ENCODE data around the gene ARHGAP29. TPM values are rescaled to one million over a fixed set of nuclear protein-coding genes. Genes with fewer than 3 reads are reported as not detected.

The ARHGAP29 gene
- total and polyA plus RNA-seq, 2 of the 8 experiments (the other 6 are each of a cell fraction or from before 2014, with no cell fraction given), result 0.57 to 3.2 TPM

DNA sequence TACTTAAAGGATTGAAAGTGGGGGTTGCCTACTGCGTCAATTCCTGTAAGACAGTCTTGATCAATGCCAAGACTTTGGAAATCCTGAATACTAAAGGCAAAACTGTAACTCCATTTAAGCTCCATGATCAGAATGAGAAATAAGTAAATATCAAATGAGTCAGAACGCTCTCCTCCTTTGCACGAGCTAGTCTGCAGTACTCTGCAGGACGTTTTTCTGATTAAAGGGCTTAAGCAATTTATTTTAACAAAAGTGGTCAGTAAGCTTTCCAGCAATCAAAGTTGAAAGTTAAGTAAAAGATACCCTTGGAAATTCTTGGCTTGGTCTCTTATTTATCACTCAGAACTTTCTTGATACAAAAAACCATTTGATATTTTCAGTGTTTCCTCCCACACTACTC, 35.7 kb upstream of the ARHGAP29 start:
- POLR2A ChIA-PET (ENCODE audit: partially characterized antibody), result no interaction called here
- TF ChIP-seq SIN3A (conservative IDR thresholded peaks at IDR 0.05 in 1 of 2, IDR thresholded peaks at IDR 0.05 in 1 of 2; ENCODE audit: low read depth in 1 of 2, low read length in 2 of 2) (no peak), CEBPB (IDR thresholded peaks at IDR 0.05; ENCODE audit: low read depth, low read length) (no peak), ASH2L (IDR thresholded peaks at IDR 0.05; ENCODE audit: low read length) (no peak), BACH1 (IDR thresholded peaks at IDR 0.05; ENCODE audit: low read length) (no peak), PHF8 (conservative IDR thresholded peaks at IDR 0.05; ENCODE audit: low read depth, low read length) (no peak), JUND (IDR thresholded peaks at IDR 0.05; ENCODE audit: low read length) (no peak), SP4 (IDR thresholded peaks at IDR 0.05; ENCODE audit: low read length) (no peak), SP2 (IDR thresholded peaks at IDR 0.05; ENCODE audit: low read length) (no peak)
- TF ChIP-seq, protein P1, sequence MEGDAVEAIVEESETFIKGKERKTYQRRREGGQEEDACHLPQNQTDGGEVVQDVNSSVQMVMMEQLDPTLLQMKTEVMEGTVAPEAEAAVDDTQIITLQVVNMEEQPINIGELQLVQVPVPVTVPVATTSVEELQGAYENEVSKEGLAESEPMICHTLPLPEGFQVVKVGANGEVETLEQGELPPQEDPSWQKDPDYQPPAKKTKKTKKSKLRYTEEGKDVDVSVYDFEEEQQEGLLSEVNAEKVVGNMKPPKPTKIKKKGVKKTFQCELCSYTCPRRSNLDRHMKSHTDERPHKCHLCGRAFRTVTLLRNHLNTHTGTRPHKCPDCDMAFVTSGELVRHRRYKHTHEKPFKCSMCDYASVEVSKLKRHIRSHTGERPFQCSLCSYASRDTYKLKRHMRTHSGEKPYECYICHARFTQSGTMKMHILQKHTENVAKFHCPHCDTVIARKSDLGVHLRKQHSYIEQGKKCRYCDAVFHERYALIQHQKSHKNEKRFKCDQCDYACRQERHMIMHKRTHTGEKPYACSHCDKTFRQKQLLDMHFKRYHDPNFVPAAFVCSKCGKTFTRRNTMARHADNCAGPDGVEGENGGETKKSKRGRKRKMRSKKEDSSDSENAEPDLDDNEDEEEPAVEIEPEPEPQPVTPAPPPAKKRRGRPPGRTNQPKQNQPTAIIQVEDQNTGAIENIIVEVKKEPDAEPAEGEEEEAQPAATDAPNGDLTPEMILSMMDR (IDR thresholded peaks at IDR 0.05; ENCODE audit: control extremely low read depth in 1 of 3, insufficient read depth in 1 of 3, low read depth in 1 of 3, low read length in 3 of 3), result no peak
- TF ChIP-seq, protein P2, sequence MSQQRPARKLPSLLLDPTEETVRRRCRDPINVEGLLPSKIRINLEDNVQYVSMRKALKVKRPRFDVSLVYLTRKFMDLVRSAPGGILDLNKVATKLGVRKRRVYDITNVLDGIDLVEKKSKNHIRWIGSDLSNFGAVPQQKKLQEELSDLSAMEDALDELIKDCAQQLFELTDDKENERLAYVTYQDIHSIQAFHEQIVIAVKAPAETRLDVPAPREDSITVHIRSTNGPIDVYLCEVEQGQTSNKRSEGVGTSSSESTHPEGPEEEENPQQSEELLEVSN (IDR thresholded peaks at IDR 0.05), result no peak

More for the DNA sequence above, 35.7 kb upstream of the ARHGAP29 start:
- H3K79me2 ChIP-seq (ENCODE audit: control insufficient read depth in 1 of 2, insufficient read depth in 2 of 2, low read length in 2 of 2), result no peaks in the 10 kb centered on the region
- H3K4me3 ChIP-seq (ENCODE audit: extremely low read depth in 1 of 4, insufficient read depth in 2 of 4, low read depth in 3 of 4, low read length in 4 of 4), result no peak overlapping the region
- H3K4me1 ChIP-seq (replicated peaks in 1 of 4; ENCODE audit: control insufficient read depth in 3 of 4, insufficient read depth in 4 of 4, low read length in 3 of 4), result no peaks in the 10 kb centered on the region
- H4K5ac ChIP-seq (ENCODE audit: insufficient read length, low read depth, low read length), result no peak overlapping the region
- no peak overlapping the region for H3K27ac ChIP-seq (ENCODE audit: low read depth, low read length)
- no peaks in the 10 kb centered on the region for H3K79me1 ChIP-seq (ENCODE audit: low read depth, low read length)
- H3K18ac ChIP-seq (ENCODE audit: extremely low read depth, low read length), result no peak overlapping the region
- no peaks in the 10 kb centered on the region for H3K23me2 ChIP-seq (ENCODE audit: low read depth, low read length)
- H3K14ac ChIP-seq (ENCODE audit: insufficient read length), result no peak overlapping the region
- H3K36me3 ChIP-seq (ENCODE audit: control insufficient read depth in 2 of 4, insufficient read depth in 4 of 4, low read length in 3 of 4), result no peaks in the 10 kb centered on the region
- no peak overlapping the region for H2AFZ ChIP-seq (ENCODE audit: low read length)
- no peak overlapping the region for H3K23ac ChIP-seq (ENCODE audit: insufficient read length)
- H2BK120ac ChIP-seq (replicated peaks; ENCODE audit: low read depth, low read length), result no peak overlapping the region
- H2AK5ac ChIP-seq (ENCODE audit: low read depth, low read length), result no peak overlapping the region
- H2BK15ac ChIP-seq (ENCODE audit: low read length), result no peak overlapping the region
- H4K91ac ChIP-seq (replicated peaks; ENCODE audit: insufficient read length, low read length), result no peak overlapping the region
- no peak for DNase-seq (ENCODE audit: low read depth in 1 of 2, low spot score in 2 of 2)
- no peak overlapping the region for H3K56ac ChIP-seq (replicated peaks; ENCODE audit: insufficient read length, low read depth, low read length)
- CTCF ChIA-PET (ENCODE audit: partially characterized antibody), result interaction anchor here (2.1 kb wide), 1 partner anchor 210 kb away, joined by 6 read pairs; no protein-coding TSS in a partner anchor
- H2BK5ac ChIP-seq (ENCODE audit: low read depth, low read length), result no peak overlapping the region
- no peak overlapping the region for H3K4me2 ChIP-seq (ENCODE audit: insufficient read depth in 1 of 2, low read depth in 2 of 2, low read length in 2 of 2)
- FAIRE-seq, result no peak
- no peaks in the 10 kb centered on the region for H4K20me1 ChIP-seq (replicated peaks in 1 of 2; ENCODE audit: control insufficient read depth in 1 of 2, insufficient read depth in 2 of 2, low read length in 2 of 2)
- H2BK20ac ChIP-seq (ENCODE audit: low read length), result no peak overlapping the region
- H4K8ac ChIP-seq (ENCODE audit: extremely low read depth, insufficient read depth, low read length), result no peak overlapping the region
- 73% methylated on average over 4 of the region's 4 CpGs; no CpG with 5 or more reads in 1 of the 2 experiments for WGBS, 2 experiments (ENCODE audit: extremely low coverage in 1 of 2, insufficient coverage in 1 of 2, insufficient read length in 1 of 2, insufficient replicate concordance in 2 of 2, low coverage in 1 of 2, low lambda C conversion rate in 2 of 2, missing lambda C conversion rate in 1 of 2)
- no peak overlapping the region for H3K4ac ChIP-seq (replicated peaks; ENCODE audit: insufficient read length, low read depth, low read length)
- H3K9me3 ChIP-seq (ENCODE audit: insufficient read depth in 2 of 2, low read depth in 1 of 2, low read length in 1 of 2), result no peaks in the 10 kb centered on the region
- no peak overlapping the region for H3K9ac ChIP-seq (replicated peaks in 1 of 4; ENCODE audit: extremely low read depth in 1 of 4, low read depth in 3 of 4, low read length in 3 of 4)
- no peak overlapping the region for H2BK12ac ChIP-seq (ENCODE audit: low read depth, low read length)
- H3K27me3 ChIP-seq (replicated peaks in 1 of 4; ENCODE audit: control insufficient read depth in 3 of 4, extremely low read depth in 1 of 4, insufficient read depth in 3 of 4, low read length in 3 of 4), result no peaks in the 10 kb centered on the region; a peak in 2 of 7 replicates
